Sigmoid colon (tissue), 3 donors: ENCODE measurements around the gene MCF2L.

ENCODE experiments used
- POLR2A ChIP-seq, 2 donors: fragments of 450-650 bp; IDR thresholded peaks; one replicate each; pipeline ENCODE4 v1.6.1; 2016; ENCODE audit warnings: antibody characterized with exemption in 2 of 2, mild to moderate bottlenecking in 2 of 2, moderate library complexity in 2 of 2
- TF ChIP-seq, protein P1 (sequence below), 4 experiments: fragments of 450-650 bp in 3 of 4; fragments of 200-600 bp in 1 of 4; IDR thresholded peaks; one replicate each; pipeline ENCODE4 v1.5.1; 2016 to 2019; ENCODE audit warnings: antibody characterized with exemption in 4 of 4, mild to moderate bottlenecking in 3 of 4, moderate library complexity in 2 of 4

DNA sequence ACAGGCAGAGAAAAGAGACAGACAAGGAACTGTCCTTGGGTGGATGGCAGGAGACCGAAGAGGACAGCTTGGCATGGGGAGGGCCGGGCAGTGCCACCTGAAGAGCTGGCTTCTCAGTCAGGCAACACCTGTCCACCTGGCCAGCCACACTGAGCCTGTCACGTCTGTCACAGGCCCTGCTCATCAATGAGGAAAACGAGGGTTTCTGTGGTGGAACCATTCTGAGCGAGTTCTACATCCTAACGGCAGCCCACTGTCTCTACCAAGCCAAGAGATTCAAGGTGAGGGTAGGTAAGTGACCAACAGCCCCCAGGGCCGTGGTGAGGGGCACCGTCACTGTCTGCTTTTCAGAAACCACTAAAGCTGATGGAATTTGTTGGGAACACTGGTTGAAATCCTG lies 178.2 kb downstream of the MCF2L start:
- TF ChIP-seq, protein P1, sequence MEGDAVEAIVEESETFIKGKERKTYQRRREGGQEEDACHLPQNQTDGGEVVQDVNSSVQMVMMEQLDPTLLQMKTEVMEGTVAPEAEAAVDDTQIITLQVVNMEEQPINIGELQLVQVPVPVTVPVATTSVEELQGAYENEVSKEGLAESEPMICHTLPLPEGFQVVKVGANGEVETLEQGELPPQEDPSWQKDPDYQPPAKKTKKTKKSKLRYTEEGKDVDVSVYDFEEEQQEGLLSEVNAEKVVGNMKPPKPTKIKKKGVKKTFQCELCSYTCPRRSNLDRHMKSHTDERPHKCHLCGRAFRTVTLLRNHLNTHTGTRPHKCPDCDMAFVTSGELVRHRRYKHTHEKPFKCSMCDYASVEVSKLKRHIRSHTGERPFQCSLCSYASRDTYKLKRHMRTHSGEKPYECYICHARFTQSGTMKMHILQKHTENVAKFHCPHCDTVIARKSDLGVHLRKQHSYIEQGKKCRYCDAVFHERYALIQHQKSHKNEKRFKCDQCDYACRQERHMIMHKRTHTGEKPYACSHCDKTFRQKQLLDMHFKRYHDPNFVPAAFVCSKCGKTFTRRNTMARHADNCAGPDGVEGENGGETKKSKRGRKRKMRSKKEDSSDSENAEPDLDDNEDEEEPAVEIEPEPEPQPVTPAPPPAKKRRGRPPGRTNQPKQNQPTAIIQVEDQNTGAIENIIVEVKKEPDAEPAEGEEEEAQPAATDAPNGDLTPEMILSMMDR (IDR thresholded peaks at IDR 0.05), result no peak
- no peak for TF ChIP-seq POLR2A (IDR thresholded peaks at IDR 0.05)
